CD4-positive, alpha-beta T cell treated with Interleukin-1 beta for 1 hour (primary cell): ENCODE measurements around the gene PRR7.

ENCODE experiments used
- DNase-seq, 2 donors: peaks; one replicate each; pipeline ENCODE4 v3.0.0-alpha.2; 2020 to 2022

PRR7 gene

GRCh38 chr5:177453852-177454396 is 7.3 kb downstream of the PRR7 start:
- peak in 1 of 2 donors; percentile 62 for DNase-seq

- DNase-seq, result peak; percentile 96 to 97
Measured at GRCh38 chr5:177454397-177455035, 7.9 kb downstream of the PRR7 start.

GRCh38 chr5:177455036-177455660 is 8.5 kb downstream of the PRR7 start:
- peak; percentile 92 to 93 for DNase-seq

GRCh38 chr5:177455661-177456590 is 9.3 kb downstream of the PRR7 start:
- DNase-seq, result peak; percentile 91 to 93

- no peak for DNase-seq
Measured at GRCh38 chr5:177456591-177456964, 10.0 kb downstream of the PRR7 start.

GRCh38 chr5:177456976-177457851 is 10.6 kb downstream of the PRR7 start:
- peak; percentile 77 to 88 for DNase-seq

GRCh38 chr5:177457852-177458681 is 11.5 kb downstream of the PRR7 start:
- DNase-seq, result no peak

- DNase-seq, result no peak
Measured at GRCh38 chr5:177458912-177459350, 12.3 kb downstream of the PRR7 start.

GRCh38 chr5:177459357-177459756 is 12.7 kb downstream of the PRR7 start:
- no peak for DNase-seq

GRCh38 chr5:177459819-177460628 is 13.4 kb downstream of the PRR7 start:
- no peak for DNase-seq

- peak in 1 of 2 donors; percentile 64 for DNase-seq
Measured at GRCh38 chr5:177462021-177462670, 15.5 kb downstream of the PRR7 start.

GRCh38 chr5:177465044-177465443 is 18.4 kb downstream of the PRR7 start:
- DNase-seq, result no peak

- DNase-seq, result no peak
Measured at GRCh38 chr5:177466861-177467260, 20.2 kb downstream of the PRR7 start.

- no peak for DNase-seq
Measured at GRCh38 chr5:177467436-177467835, 20.8 kb downstream of the PRR7 start.

GRCh38 chr5:177468329-177468684 is 21.7 kb downstream of the PRR7 start:
- DNase-seq, result no peak

GRCh38 chr5:177468685-177469628 is 22.3 kb downstream of the PRR7 start:
- no peak for DNase-seq

- DNase-seq, result no peak
Measured at GRCh38 chr5:177469750-177470525, 23.3 kb downstream of the PRR7 start.
